ENCODE data around the gene PRUNE2. TPM values are rescaled to one million over a fixed set of nuclear protein-coding genes. Genes with fewer than 3 reads are reported as not detected.
A peak's percentile ranks its signal among the peaks of the same experiment; 100 is the strongest.

The PRUNE2 gene
- polyA plus RNA-seq, 6 donors from 2014 or later, result 0.12 to 0.65 (median 0.23) TPM; not detected in 1

GRCh38 chr9:76845254-76845653 lies 60.7 kb downstream of the PRUNE2 start:
- ATAC-seq (ENCODE audit: low read depth in 2 of 2), result no peak
- Mint-ChIP-seq H3K4me3 (no peak overlapping the region), H3K27me3 (peaks cover 0 to 28% (median 13%) of the 10 kb centered on the region in 3 donors), H3K27ac (no peak overlapping the region), H3K9me3 (peaks cover 0 to 3% (median 0%) of the 10 kb centered on the region in 7 donors), H3K36me3 (no peaks in the 10 kb centered on the region), H3K4me1 (no peaks in the 10 kb centered on the region)
- no peak for DNase-seq

GRCh38 chr9:76835571-76836283 lies 70.2 kb downstream of the PRUNE2 start:
- no peak for DNase-seq
- H3K9me3 Mint-ChIP-seq, result peaks cover 0 to 4% (median 0%) of the 10 kb centered on the region in 7 donors
- H3K4me1 Mint-ChIP-seq, result no peaks in the 10 kb centered on the region
- H3K4me3 Mint-ChIP-seq, result no peak overlapping the region
- H3K27ac Mint-ChIP-seq, result no peak overlapping the region
- no peaks in the 10 kb centered on the region for H3K36me3 Mint-ChIP-seq
- no peak for ATAC-seq (ENCODE audit: low read depth in 2 of 2)
- peaks cover 0 to 21% (median 13%) of the 10 kb centered on the region in 3 donors for H3K27me3 Mint-ChIP-seq

- DNase-seq (no peak), ATAC-seq (ENCODE audit: low read depth in 2 of 2) (no peak)
- no peak overlapping the region for H3K4me3 Mint-ChIP-seq
- H3K4me1 Mint-ChIP-seq, result no peaks in the 10 kb centered on the region
- peaks cover 4 to 14% (median 10%) of the 10 kb centered on the region in 7 donors for H3K9me3 Mint-ChIP-seq
- H3K36me3 Mint-ChIP-seq, result no peaks in the 10 kb centered on the region
- peaks cover 18 to 33% (median 29%) of the 10 kb centered on the region in 3 donors for H3K27me3 Mint-ChIP-seq
- no peak overlapping the region for H3K27ac Mint-ChIP-seq
Observed at GRCh38 chr9:76828447-76828846, 77.5 kb downstream of the PRUNE2 start.

- Mint-ChIP-seq H3K27ac (no peak overlapping the region), H3K36me3 (no peaks in the 10 kb centered on the region), H3K9me3 (peaks cover 4 to 14% (median 10%) of the 10 kb centered on the region in 7 donors), H3K27me3 (peaks cover 18 to 34% (median 32%) of the 10 kb centered on the region in 3 donors), H3K4me1 (no peaks in the 10 kb centered on the region), H3K4me3 (no peak overlapping the region)
- DNase-seq, result no peak
- ATAC-seq (ENCODE audit: low read depth in 2 of 2), result no peak
Observed at GRCh38 chr9:76827296-76828080, 78.4 kb downstream of the PRUNE2 start.

DNA sequence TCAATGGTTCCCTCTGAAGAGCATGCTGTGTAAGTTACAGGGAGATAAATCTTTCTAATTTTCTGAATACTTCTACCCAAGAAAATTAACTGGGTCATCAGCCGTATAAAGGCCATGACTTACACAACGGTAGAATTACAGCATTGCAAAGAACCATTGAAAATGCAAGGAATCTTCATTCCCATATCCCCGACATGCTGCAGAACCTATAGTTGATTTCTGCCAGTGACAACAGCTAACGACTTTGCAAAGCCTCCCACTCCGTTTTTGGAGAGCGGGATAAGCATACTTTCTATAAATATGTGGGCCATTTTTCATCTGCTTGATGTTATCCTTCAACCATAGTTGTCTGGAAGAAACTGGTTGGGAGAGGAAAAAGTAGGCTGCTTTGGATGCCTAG lies 85.5 kb downstream of the PRUNE2 start:
- Mint-ChIP-seq H3K27me3 (peaks cover 23 to 39% (median 28%) of the 10 kb centered on the region in 3 donors), H3K4me3 (no peak overlapping the region), H3K36me3 (no peaks in the 10 kb centered on the region), H3K9me3 (no peaks in the 10 kb centered on the region), H3K4me1 (no peaks in the 10 kb centered on the region), H3K27ac (no peak overlapping the region)
- no peak for DNase-seq
- ATAC-seq (ENCODE audit: low read depth in 2 of 2), result no peak

- DNase-seq (no peak), ATAC-seq (ENCODE audit: low read depth in 2 of 2) (no peak)
- H3K9me3 Mint-ChIP-seq, result no peaks in the 10 kb centered on the region
- no peak overlapping the region for H3K4me3 Mint-ChIP-seq
- peaks cover 29 to 41% (median 29%) of the 10 kb centered on the region in 3 donors for H3K27me3 Mint-ChIP-seq
- no peaks in the 10 kb centered on the region for H3K36me3 Mint-ChIP-seq
- no peak overlapping the region for H3K27ac Mint-ChIP-seq
- no peaks in the 10 kb centered on the region for H3K4me1 Mint-ChIP-seq
Observed at GRCh38 chr9:76818271-76818670, 87.6 kb downstream of the PRUNE2 start.

DNA sequence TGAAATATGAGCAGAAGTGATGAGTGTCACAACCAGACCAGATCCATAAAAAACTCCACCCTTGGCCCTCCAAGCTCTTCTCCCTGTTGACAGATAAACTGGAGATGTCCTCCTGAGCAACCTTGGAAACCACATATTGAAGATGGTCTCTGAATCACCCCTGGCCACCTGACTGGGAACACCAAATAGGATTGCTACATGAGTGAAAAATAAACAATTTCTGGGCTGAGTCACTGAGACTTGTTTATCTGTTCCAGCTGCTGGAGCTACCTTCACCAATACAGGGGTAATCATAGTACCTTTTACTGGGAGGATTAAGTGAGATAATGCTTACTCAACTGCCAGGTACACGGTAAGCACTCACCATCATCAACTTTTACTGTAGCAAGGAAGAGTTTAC lies 88.4 kb downstream of the PRUNE2 start:
- no peaks in the 10 kb centered on the region for H3K4me1 Mint-ChIP-seq
- no peak overlapping the region for H3K4me3 Mint-ChIP-seq
- no peaks in the 10 kb centered on the region for H3K9me3 Mint-ChIP-seq
- no peak overlapping the region for H3K27ac Mint-ChIP-seq
- DNase-seq (no peak), ATAC-seq (ENCODE audit: low read depth in 2 of 2) (no peak)
- H3K27me3 Mint-ChIP-seq, result peaks cover 33 to 38% (median 36%) of the 10 kb centered on the region in 3 donors
- H3K36me3 Mint-ChIP-seq, result no peaks in the 10 kb centered on the region

GRCh38 chr9:76812591-76812990 lies 93.3 kb downstream of the PRUNE2 start:
- no peaks in the 10 kb centered on the region for H3K36me3 Mint-ChIP-seq
- H3K4me3 Mint-ChIP-seq, result no peak overlapping the region
- H3K27me3 Mint-ChIP-seq, result peaks cover 39 to 43% (median 41%) of the 10 kb centered on the region in 3 donors
- no peaks in the 10 kb centered on the region for H3K4me1 Mint-ChIP-seq
- DNase-seq (no peak), ATAC-seq (ENCODE audit: low read depth in 2 of 2) (no peak)
- no peak overlapping the region for H3K27ac Mint-ChIP-seq
- no peaks in the 10 kb centered on the region for H3K9me3 Mint-ChIP-seq

DNA sequence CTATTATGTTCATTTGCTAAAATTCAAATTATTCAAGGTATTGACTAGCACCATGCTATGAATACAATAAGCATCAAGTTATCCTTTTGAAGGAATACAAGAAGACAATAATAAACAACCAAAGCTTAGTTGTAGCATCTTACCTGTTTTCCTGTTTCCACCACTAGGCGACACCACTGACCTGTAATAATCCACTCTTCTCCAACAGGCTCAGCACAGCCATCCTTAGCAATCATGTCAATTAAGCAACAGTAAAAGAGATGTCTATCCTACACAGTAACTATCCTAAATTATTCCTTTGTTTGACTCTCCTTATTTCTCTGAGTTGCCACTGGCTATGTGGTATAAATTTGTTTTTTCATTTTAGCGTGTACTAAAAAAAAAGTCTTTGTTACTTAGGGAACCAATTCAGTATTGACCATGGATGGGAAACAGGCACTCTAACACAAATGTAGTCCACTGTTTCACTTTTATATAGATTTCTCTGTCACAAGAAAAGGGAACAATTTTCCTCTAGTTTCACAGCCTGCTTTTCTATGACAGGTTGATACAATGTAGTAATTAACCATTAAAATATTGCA lies 95.4 kb downstream of the PRUNE2 start:
- Mint-ChIP-seq H3K27ac (no peak overlapping the region), H3K27me3 (peaks cover 31 to 41% (median 35%) of the 10 kb centered on the region in 3 donors), H3K4me1 (no peaks in the 10 kb centered on the region), H3K9me3 (no peaks in the 10 kb centered on the region), H3K4me3 (no peak overlapping the region), H3K36me3 (no peaks in the 10 kb centered on the region)
- DNase-seq, result no peak
- ATAC-seq (ENCODE audit: low read depth in 2 of 2), result no peak

DNA sequence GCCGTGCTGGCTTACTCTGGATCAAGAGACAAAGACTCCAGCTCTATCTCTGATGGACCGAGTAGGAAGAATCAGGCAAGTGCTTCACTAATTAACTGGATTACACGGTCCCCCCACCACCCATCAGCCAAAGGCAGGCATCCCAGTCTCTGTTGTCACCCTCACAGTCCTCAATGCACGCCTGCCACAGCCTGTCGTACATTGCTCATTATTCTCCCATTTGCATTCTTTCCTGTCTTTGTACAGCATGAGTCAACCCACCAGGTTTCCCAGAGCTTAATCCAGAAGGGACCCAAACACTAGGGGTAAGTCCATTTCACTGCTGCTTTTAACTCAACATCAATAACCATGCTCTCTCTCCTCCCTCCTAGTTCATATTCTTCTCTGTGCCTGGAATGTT lies 97.3 kb downstream of the PRUNE2 start:
- H3K27ac Mint-ChIP-seq, result no peak overlapping the region

GRCh38 chr9:76803762-76804161 lies 102.2 kb downstream of the PRUNE2 start:
- H3K36me3 Mint-ChIP-seq, result no peaks in the 10 kb centered on the region
- H3K4me3 Mint-ChIP-seq, result peak overlapping the region in 1 of 8 donors; percentile 31
- H3K27ac Mint-ChIP-seq, result no peak overlapping the region
- no peak for ATAC-seq (ENCODE audit: low read depth in 2 of 2)
- peaks cover 0 to under 1% (median under 1%) of the 10 kb centered on the region in 3 donors for H3K4me1 Mint-ChIP-seq
- H3K27me3 Mint-ChIP-seq, result peaks cover 17 to 28% (median 27%) of the 10 kb centered on the region in 3 donors
- H3K9me3 Mint-ChIP-seq, result no peaks in the 10 kb centered on the region
- DNase-seq, result no peak

More for the DNA sequence above, 97.3 kb downstream of the PRUNE2 start:
- Mint-ChIP-seq H3K4me1 (no peaks in the 10 kb centered on the region), H3K27me3 (peaks cover 28 to 44% (median 37%) of the 10 kb centered on the region in 3 donors), H3K9me3 (no peaks in the 10 kb centered on the region), H3K36me3 (no peaks in the 10 kb centered on the region), H3K4me3 (no peak overlapping the region)
- no peak for ATAC-seq (ENCODE audit: low read depth in 2 of 2)
- no peak for DNase-seq

DNA sequence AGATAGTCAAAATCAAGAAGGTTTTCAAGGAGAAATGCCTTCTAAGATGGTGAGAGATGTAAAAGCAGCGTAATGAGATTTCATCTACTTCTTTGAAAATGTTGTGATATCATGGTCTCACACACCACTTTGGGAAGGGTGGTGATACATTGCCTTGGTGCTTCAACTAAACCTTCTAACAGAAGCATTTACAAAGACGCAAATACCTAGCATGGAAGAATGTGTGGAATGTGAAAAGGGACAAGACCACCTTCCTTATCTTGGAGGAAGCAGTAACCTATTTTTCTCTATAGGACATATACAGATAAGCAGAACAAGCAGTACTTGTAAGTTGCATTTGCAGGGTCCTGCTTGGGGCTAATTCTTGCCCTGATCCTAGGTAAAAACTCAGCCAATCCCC lies 102.8 kb downstream of the PRUNE2 start:
- Mint-ChIP-seq H3K4me1 (peaks cover 6 to 7% (median 7%) of the 10 kb centered on the region in 3 donors), H3K9me3 (no peaks in the 10 kb centered on the region), H3K27ac (no peak overlapping the region), H3K27me3 (peaks cover 10 to 22% (median 20%) of the 10 kb centered on the region in 3 donors), H3K4me3 (no peak overlapping the region), H3K36me3 (no peaks in the 10 kb centered on the region)
- ATAC-seq (ENCODE audit: low read depth in 2 of 2) (no peak), DNase-seq (no peak)

GRCh38 chr9:76800901-76801300 lies 105.0 kb downstream of the PRUNE2 start:
- H3K27ac Mint-ChIP-seq, result no peak overlapping the region
- no peak for DNase-seq
- no peak overlapping the region for H3K4me3 Mint-ChIP-seq
- H3K9me3 Mint-ChIP-seq, result no peaks in the 10 kb centered on the region
- H3K4me1 Mint-ChIP-seq, result peaks cover 6 to 8% (median 7%) of the 10 kb centered on the region in 3 donors
- H3K36me3 Mint-ChIP-seq, result no peaks in the 10 kb centered on the region
- H3K27me3 Mint-ChIP-seq, result peaks cover 10 to 21% (median 20%) of the 10 kb centered on the region in 3 donors
- ATAC-seq (ENCODE audit: low read depth in 2 of 2), result no peak

Measured in naive B cell (primary cell).